Pancreas (tissue), 10 donors: ENCODE results near the gene GRIN3A. TPM values are rescaled to one million over a fixed set of nuclear protein-coding genes. Genes with fewer than 3 reads are reported as not detected.

ENCODE experiments used
- ATAC-seq, 4 donors: fragments of 200-7000 bp; cut with Tn5 transposase; one replicate each; pipeline versions ENCODE4 v1.8.0 to v1.9.1; 2020; ENCODE audit warnings: mild to moderate bottlenecking in 4 of 4, moderate library complexity in 4 of 4
- DNase-seq, 6 donors: peaks; one replicate each; pipeline ENCODE4 v3.0.0-alpha.2; 2020
- FAIRE-seq: peaks from 2 replicates; lab custom pipeline; 2012; peaks lifted over from hg19 to GRCh38; lab: Jason Lieb, UNC
- H3K27ac ChIP-seq, 4 donors: fragments of 200-600 bp; sonication (generic); 1 replicate in 3 of 4; 2 replicates in 1 of 4; pipeline versions ENCODE4 v1.5.0 to v1.8.0; 2020
- H3K27me3 ChIP-seq, 4 donors: fragments of 200-600 bp; one replicate each; pipeline ENCODE4 v1.8.0; 2021
- H3K36me3 ChIP-seq, 3 donors: fragments of 200-600 bp; sonication (generic) in 1 of 3; one replicate each; pipeline versions ENCODE4 v1.5.0 to v1.8.0; 2020 to 2021
- H3K4me1 ChIP-seq, 3 donors: fragments of 200-600 bp; one replicate each; pipeline ENCODE4 v1.8.0; 2021
- H3K4me3 ChIP-seq, 4 donors: fragments of 200-600 bp; sonication (generic) in 2 of 4; one replicate each; pipeline versions ENCODE4 v1.5.0 to v1.8.0; 2020 to 2021
- H3K9me3 ChIP-seq, 4 donors: fragments of 200-600 bp; one replicate each; pipeline ENCODE4 v1.8.0; 2021
- CTCF ChIP-seq, 4 donors: fragments of 200-600 bp; sonication (generic) in 3 of 4; IDR thresholded peaks; one replicate each; pipeline versions ENCODE4 v1.5.0 to v1.8.0; 2021; ENCODE audit warnings: antibody characterized with exemption in 4 of 4
- WGBS, 2 donors: extraction: QIAGEN DNeasy Blood & Tissue Kit; methylation state at CpG; one replicate each; pipeline ENCODE4 v1.1.7; 2013; 5-methylcytosine and 5-hydroxymethylcytosine counted together
- intact Hi-C, 3 donors: fragments of 100-400 bp; cut with DNase I; formaldehyde crosslinking; loops; one replicate each; pipeline versions ENCODE4 v1.11.1 to v1.14.2; 2022
- polyA plus RNA-seq, 2 donors: library from polyadenylated mRNA; stranded (reverse); fragments of 200-250 nt; gene quantifications; one replicate each; pipeline ENCODE4 v1.2.3, GENCODE V29; 2013
- total RNA-seq, 6 donors: library from RNA; stranded (reverse); fragmentation: NEBNext Ultra II Directional in 4 of 6; extraction: Animal tissue kit (Norgen Biotek cat#: 25700) in 4 of 6; gene quantifications; one replicate each; pipeline versions ENCODE4 v1.2.1 to v1.2.4, GENCODE V29; 2021 to 2023
- donor health status: healthy with polysubstance abuse.
- donor health status: DM: no; HTN: no; CAD: no; lungs with moderate emphysema.
- donor health status: DM: no; HTN: no; CAD: no.
- donor health status: control.
- donor health status: control.
- donor health status: Bipolar disorder and iron deficiency.
- donor health status: DM: yes; HTN: yes; CAD: no.
- donor health status: DM: no; HTN: no; CAD: no.
- donor health status: DM: no; HTN: no; CAD: no.
- donor health status: DM: yes; HTN: yes; CAD: no.

Gene GRIN3A
- total and polyA plus RNA-seq, 8 donors = under 0.01 to 0.09 (median 0.05) TPM; not detected in 2

- no peaks in the 10 kb centered on the region for H3K36me3 ChIP-seq
- no peak overlapping the region for H3K27ac ChIP-seq
- FAIRE-seq (no peak), DNase-seq (no peak), ATAC-seq (no peak)
- H3K27me3 ChIP-seq = no peaks in the 10 kb centered on the region
- H3K4me1 ChIP-seq = no peaks in the 10 kb centered on the region
- intact Hi-C loops = no loop called here
- H3K4me3 ChIP-seq = no peak overlapping the region
- no peaks in the 10 kb centered on the region for H3K9me3 ChIP-seq
- no peak for TF ChIP-seq CTCF (IDR thresholded peaks at IDR 0.05)
Observed at GRCh38 chr9:101574731-101575333, 163.6 kb downstream of the GRIN3A start.

DNA sequence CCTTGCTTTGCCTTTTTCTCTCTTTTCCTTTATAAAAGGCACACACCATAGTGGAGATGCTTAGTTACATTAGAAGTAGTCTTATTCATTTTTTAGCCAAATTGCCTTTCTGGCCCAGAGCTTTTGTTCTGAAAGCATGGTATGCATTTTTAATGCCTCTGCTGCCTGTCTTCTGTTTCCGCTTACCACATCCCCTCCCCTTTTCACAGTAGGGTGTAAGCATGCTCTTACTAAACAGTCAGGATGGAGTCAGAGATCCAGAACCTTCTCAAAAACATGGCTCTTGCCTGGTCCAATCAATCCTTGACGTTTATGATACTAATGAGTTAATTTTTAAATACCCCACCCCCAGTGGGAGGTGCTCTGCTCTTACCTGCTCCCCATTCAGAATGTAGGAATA lies 166.1 kb downstream of the GRIN3A start:
- FAIRE-seq (no peak), DNase-seq (no peak), ATAC-seq (no peak)
- no peak overlapping the region for H3K27ac ChIP-seq
- H3K9me3 ChIP-seq = no peaks in the 10 kb centered on the region
- H3K27me3 ChIP-seq = no peaks in the 10 kb centered on the region
- intact Hi-C loops = no loop called here
- WGBS, 2 donors = 45 to 67% methylated on average over 2 of the region's 2 CpGs
- H3K36me3 ChIP-seq = no peaks in the 10 kb centered on the region
- H3K4me1 ChIP-seq = no peaks in the 10 kb centered on the region
- H3K4me3 ChIP-seq = no peak overlapping the region
- TF ChIP-seq CTCF (IDR thresholded peaks at IDR 0.05) = no peak

DNA sequence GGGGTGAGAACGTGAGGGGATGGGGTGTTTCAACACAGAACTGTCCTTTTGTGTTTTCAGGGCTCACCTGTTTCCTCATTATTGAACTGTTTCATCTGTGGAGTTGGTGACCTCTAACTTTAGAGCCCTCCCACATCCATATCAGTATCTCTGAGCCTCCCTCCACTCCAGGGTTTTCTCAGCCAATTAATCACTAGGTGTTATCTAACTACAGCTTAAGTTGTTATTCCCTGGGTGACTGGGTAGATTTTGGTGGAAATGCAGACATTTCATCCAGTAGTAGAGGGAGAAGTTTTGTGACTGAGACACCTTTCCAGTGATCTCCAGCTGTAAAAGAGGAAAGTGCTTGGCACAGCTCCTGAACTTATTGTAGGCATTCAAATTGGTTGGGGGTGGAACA lies 167.3 kb downstream of the GRIN3A start:
- peaks cover 0 to 6% (median 0%) of the 10 kb centered on the region in 3 donors for H3K36me3 ChIP-seq
- TF ChIP-seq CTCF (IDR thresholded peaks at IDR 0.05) = no peak
- no peak overlapping the region for H3K4me3 ChIP-seq
- no peak for DNase-seq
- 60 to 65% methylated on average over 1 of the region's 1 CpG for WGBS, 2 donors
- H3K4me1 ChIP-seq = no peaks in the 10 kb centered on the region
- ATAC-seq = no peak
- H3K27ac ChIP-seq = no peak overlapping the region
- no peaks in the 10 kb centered on the region for H3K27me3 ChIP-seq
- intact Hi-C loops = no loop called here
- H3K9me3 ChIP-seq = no peaks in the 10 kb centered on the region
- FAIRE-seq = no peak

- no peaks in the 10 kb centered on the region for H3K4me1 ChIP-seq
- H3K4me3 ChIP-seq = no peak overlapping the region
- no peak for DNase-seq
- peaks cover 0 to 6% (median 0%) of the 10 kb centered on the region in 3 donors for H3K36me3 ChIP-seq
- no peak for ATAC-seq
- H3K9me3 ChIP-seq = no peaks in the 10 kb centered on the region
- no peak for TF ChIP-seq CTCF (IDR thresholded peaks at IDR 0.05)
- intact Hi-C loops = no loop called here
- no peaks in the 10 kb centered on the region for H3K27me3 ChIP-seq
- 73 to 75% methylated on average over 5 of the region's 5 CpGs for WGBS, 2 donors
- H3K27ac ChIP-seq = no peak overlapping the region
- FAIRE-seq = no peak
Observed at GRCh38 chr9:101569741-101570501, 168.5 kb downstream of the GRIN3A start.
